ENCODE data around the gene CACNB4.
"Not testable (repeated sequence)": the region's sequence is repeated elsewhere in the genome, so short reads cannot be mapped to it uniquely, and the experiment has no call there.

Gene CACNB4

DNA sequence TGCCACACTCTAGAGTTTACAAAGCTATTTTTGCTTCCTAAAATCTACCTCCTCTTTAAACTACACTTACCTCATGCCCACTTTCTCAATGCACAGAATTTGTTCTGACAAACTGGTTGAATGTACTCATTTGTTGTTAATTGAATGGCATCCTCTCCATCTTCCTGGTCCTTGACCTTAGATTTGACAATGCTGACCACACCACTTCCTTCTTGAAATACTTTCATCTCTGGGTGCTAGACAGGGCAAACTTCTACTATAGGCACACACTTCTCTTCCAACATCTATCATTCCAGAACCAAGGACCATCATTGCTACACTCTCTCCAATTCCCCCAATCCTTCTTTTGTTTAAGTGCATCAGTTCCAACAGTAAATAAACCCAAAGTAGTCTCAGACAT, 292.9 kb downstream of the CACNB4 start:
- DNase-seq = no peak

DNA sequence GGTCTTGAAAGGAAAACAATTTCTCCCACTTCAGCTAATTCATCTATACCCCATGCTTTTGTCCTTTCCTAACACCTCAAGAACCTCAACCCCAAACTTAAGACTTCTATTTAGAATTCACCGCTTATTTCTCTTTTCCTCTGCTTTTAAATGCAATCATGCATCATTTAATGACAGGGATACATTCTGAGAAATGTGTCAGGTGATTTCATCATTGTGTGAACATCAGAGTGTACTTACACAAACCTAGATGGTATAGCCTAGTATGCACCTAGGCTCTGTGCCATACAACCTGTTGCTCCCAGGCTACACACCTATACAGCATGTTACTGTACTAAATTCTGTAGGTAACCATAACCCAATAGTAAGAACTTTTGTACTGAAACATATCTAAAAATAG, 293.5 kb downstream of the CACNB4 start:
- DNase-seq = no peak

DNA sequence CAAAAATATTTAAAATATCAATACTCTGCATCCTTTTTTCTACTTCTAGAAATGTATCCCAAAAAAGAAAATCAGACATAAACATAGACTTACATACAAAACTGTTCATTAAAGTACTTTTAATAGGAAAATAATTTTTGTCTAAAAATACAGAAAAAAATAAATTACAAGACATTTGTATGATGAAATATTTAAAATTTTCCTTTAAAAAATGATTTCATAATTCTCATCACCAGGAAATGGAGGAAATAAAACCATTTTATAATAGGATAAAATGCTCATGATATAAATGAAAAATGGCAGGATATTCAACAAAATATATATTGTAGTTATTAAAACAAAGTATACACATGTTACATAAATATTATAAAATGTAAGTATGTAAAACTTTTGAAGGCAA, 295.0 kb downstream of the CACNB4 start:
- no peak for DNase-seq

DNA sequence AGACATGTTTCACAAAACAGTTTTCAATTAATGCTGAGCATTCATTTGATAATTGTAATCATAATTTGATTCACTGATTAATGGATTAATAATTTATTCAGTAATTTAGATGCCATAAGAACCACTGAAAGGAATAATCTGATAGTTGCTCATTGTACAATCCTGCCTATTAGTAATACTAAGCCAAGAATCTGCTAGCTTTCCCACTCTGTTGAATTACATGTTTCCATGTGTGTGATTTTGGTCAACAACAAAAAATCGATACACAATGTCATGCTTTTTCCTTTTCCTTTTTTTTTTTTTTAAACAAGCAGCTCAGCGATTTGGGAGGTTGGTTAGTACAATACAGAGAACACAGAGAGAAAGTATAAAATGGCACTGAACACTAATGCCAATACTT, 296.5 kb downstream of the CACNB4 start:
- no peak for DNase-seq

DNA sequence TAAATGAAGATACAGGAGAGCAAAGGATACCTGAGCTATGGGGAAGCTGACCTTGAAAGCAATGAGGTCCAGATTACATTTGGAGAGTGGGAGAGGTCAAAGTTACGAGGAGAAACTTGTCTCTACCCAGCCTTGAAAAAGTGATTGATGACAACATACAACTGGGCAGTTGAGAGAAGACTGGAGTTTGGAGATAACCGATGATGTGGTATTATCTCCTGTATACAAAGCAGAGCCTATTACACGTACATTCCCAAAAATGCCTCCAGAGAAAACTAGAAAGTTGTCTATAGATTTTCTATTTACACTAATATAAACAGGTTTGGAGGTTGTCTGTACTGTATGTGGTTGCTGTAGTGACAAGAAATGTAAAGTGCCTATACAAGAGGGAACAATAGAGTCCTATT, 299.0 kb downstream of the CACNB4 start:
- DNase-seq = peak; percentile 61

GRCh38 chr2:151796774-151797173, 302.1 kb downstream of the CACNB4 start:
- DNase-seq = no peak

DNA sequence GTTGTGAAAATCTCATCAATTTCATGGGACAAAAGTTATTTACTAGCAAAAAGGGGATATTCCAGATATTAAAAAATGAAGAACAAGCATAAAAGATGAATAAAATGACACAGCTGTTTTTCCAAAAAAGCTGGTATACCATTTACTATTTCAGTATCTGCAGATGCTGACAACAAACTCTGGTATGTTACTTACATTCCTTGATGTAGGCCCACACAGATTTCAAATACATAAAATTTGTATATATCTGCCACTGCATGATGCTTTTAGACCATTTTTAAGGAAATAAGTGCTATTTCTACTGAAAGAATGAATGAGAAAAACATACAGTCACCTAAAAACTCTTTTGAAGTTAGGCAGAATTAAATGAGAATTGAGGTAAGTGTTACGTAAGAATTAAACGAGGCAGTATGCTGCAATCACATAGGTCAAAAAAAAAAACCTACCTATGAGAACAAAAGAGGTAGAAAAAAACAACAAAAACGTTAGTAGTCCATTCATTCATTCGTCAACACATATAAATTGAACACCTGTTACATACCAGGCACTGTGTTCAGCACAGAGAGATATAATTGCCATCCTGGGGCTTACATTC, 303.1 kb downstream of the CACNB4 start:
- DNase-seq = no peak

DNA sequence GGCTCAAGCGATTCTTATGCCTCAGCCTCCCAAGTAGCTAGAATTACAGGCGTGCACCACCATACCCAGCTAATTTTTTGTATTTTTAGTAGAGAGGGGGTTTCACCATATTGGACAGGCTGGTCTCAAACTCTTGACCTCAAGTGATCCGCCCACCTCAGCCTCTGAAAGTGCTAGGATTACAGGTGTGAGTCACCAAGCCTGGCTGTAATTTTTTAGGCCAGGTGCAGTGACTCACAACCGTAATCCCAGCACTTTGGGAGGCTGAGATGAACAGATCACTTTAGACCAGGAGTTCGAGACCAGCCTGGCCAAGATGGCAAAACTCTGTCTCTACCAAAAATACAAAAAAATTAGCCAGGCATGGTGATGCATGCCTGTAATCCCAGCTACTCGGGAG, 304.4 kb downstream of the CACNB4 start:
- not testable (repeated sequence) for DNase-seq

GRCh38 chr2:151793123-151793522, 305.7 kb downstream of the CACNB4 start:
- DNase-seq = no peak

DNA sequence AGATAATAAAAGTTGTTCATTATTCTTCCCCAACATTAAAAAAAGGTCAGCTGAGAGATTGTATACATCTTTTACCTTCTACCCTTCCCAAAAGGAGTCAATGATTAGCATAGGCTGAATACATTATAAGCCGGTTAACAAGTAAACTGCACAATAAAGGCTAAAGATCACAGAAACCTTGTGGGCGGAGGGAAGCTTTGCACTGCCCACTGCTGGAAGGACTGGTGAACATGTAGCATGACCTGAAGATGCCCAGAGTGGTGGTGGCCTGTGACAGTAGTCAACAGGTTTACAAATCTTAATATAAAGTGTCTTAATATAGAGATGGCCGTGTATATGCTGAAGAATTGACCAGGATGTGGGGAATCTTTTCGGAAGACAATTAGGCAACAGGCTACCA, 306.3 kb downstream of the CACNB4 start:
- peak; percentile 45 for DNase-seq

DNA sequence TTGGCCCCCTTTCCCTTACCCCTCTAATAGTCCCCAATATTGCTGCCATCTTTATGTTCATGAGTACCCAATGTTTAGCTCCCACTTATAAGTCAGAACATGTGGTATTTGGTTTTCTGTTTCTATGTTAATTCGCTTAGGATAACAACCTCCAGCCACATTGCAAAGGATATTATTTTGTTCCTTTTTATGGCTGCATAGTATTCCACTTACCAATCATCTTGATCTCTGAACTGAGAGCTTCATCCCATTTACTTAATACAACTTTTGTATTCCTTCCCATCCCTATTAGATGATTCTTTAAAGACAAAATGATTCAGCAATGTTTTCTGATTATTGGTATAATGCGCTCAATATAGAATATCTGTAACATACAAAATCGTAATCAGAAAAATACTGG, 307.3 kb downstream of the CACNB4 start:
- DNase-seq = no peak

GRCh38 chr2:151790689-151791088, 308.2 kb downstream of the CACNB4 start:
- no peak for DNase-seq

- peak; percentile 74 for DNase-seq
Observed at GRCh38 chr2:151789055-151789834, 309.6 kb downstream of the CACNB4 start.

DNA sequence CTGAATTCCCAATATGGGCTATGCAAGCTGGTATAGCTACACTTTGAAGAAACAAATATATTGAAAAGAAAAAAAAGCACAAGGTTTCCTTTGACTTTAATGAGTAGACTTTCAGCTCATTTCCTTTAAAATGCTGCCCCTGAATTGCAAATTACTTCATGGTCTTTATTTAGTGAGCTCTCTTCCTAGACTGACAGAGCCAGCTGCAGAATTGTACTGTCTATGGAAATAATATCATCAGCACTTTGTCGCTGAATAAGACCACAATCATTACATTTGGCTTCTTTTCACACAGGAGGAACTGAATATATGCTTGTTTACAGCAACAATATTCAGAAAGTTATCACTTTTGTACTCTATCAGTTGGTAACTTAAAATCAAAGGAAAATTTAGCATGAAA, 312.4 kb downstream of the CACNB4 start:
- DNase-seq = no peak

- DNase-seq = no peak
Observed at GRCh38 chr2:151786077-151786476, 312.8 kb downstream of the CACNB4 start.

DNA sequence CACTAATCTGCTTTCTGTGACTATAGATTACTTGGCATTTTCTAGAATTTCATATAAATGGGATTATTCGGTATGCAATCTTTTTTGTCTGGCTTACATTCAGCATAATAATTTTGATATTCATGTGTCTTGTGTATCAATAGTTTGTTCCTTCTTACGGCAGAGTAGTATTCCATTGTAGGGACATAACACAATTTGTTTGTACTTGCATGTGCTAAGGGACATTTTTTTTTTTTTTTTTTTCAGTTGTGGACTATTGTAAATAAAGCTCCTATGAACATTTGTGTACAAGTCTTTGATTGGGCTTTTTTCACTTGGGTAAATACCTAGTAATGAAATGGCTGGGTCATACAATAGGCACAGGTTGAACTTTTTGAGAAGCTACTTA, 315.7 kb downstream of the CACNB4 start:
- no peak for DNase-seq

All from hematopoietic multipotent progenitor cell treated with erythropoietin and hydrocortisone succinate and interleukin-3 and kit ligand, for 6 days (in vitro differentiated cells).